CD4-positive, alpha-beta T cell treated with Interleukin-4 for 4 hours (primary cell): ENCODE results near the gene SLX4.

Source experiments
- DNase-seq: peaks from one replicate; pipeline ENCODE4 v3.0.0-alpha.2; 2020

SLX4 gene

DNA sequence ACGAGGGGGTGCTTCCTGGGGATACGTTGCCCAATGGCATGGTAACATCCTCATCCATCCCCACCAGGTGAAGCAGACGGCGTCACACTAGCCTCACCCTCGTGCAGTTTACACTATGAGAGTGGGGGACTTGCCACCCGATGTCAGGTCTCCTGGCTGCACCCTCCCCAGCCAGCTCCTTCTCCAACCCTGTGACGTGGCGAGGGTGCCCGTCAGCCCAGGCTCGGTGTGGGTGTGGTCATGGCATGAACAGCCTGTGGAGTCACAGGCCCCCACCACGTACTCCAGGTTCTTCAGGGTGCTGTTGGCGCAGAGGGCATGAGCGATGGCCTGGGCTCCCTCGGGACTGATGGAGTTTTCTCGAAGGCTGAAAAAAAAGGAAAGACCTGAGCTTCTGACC is 62.5 kb downstream of the SLX4 start:
- DNase-seq = no peak

GRCh38 chr16:3548445-3548844 is 63.0 kb downstream of the SLX4 start:
- no peak for DNase-seq

DNA sequence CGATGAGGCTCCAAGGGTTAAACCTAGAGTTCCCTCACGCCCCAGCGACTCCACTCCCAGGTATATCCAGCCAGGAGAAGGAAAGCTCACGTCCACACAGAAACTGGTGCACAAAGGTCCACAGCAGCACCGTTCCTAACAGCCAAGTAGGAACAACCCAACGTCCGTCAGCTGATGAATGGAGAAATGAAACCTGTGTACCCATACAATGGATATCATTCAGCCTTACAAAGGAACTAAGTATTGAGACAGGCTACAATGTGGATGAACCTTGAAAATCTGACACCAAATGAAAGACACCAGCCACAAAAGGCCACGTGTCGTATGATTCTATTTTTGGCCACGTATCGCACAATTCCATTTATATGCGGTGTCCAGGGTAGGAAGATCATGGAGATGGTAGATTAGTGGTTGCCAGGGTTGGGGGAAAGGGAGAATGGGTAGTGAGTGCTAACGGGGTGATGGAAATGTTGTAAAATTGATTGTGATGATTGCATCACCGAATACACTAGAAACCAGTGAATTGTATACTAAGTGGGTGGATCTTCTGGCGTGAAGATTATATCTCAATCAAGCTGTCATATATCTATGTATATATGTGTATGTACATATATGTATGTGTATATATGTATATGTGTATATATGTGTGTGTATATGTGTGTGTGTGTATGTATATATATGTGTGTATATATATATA is 64.3 kb downstream of the SLX4 start:
- DNase-seq = no peak

- no peak for DNase-seq
Measured at GRCh38 chr16:3542601-3543373, 68.6 kb downstream of the SLX4 start.

- no peak for DNase-seq
Measured at GRCh38 chr16:3541527-3542155, 69.8 kb downstream of the SLX4 start.

DNA sequence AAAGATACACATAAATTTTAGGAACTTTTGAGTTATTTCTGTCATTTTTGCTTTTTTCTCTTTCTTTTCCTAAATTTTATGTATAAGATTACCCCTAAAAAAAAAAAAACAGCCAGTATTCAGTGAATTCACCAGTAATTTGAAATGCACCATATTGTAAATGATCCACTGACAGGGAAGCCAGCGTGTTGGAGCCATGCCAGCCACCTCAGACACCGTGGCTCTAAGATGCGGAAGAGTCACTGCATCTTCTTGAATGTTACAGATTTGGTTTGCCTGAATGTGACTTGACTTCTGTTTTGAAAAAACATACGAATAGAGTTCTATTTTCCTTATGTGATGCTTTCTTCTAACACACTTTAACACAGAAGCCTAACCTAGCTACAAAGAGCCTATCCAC is 73.2 kb downstream of the SLX4 start:
- DNase-seq = no peak

DNA sequence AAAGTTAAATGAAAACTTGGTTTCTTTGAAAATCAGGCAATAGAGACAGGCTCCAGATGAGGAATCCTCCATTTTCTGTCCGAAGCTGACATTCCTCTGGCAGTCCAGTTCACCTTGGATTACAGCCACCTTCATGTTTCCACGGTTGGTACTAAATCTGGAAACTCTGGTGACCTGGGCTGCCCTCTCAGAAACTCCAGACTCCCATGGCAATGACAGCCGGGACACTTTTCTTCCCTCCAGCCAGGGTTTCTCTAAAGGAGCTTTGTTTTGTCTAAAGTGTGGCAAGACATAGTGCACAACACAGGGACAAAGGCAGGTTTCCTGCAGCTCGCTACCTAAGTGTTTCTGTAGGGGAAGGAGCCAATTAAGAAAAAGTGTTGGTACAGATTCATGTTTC is 74.6 kb downstream of the SLX4 start:
- no peak for DNase-seq

DNA sequence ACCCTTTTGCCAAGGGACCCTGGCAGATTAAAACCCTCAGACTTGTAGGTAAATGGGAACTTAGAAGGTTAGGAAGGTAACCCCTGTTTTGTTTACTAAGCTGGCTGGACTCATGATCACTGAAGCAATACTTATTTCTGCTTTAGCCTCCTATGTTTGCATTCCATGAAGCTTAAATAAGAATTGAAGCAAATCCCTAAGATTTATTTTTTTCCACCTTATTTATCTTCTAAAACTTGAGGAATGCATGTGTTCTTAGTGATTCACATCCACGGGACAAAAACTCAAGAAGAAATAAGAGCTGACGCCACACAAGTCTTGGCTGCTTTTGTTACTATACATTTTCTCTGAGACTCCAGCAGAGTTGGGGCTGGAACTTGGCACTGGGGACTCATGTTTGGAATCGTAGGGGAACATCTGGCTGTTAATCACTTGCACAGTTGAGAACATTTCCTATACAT is 75.1 kb downstream of the SLX4 start:
- DNase-seq = no peak

GRCh38 chr16:3534126-3534525 is 77.3 kb downstream of the SLX4 start:
- no peak for DNase-seq

DNA sequence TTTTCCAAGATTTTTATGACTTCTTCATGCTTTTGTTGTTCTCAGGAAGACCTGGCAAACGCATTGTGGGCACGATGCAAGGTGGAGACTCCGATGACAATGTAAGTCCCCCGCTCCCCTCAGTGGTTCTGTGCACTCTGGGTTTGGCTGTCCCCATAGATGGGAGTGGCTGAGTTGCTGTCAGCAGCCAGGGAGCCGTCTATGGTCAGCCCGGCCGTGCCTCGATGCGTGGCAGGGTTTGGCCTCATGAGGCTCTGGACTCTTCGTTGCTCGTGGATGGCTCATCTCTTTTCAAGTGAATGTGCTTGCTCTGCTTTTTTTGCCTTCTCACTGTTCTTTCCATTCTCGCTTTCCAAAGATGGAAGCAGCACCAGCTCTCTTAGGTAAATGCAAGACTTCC is 78.7 kb downstream of the SLX4 start:
- DNase-seq = no peak
